Measurements from ENCODE around the gene POU2AF1. TPM values are rescaled to one million over a fixed set of nuclear protein-coding genes. Genes with fewer than 3 reads are reported as not detected.

POU2AF1 gene
- total RNA-seq, 1 experiment from 2014 or later: 7.0 TPM

GRCh38 chr11:111353776-111354600, 25.1 kb downstream of the POU2AF1 start:
- no peak for DNase-seq (ENCODE audit: low spot score)
- in situ Hi-C loops (cut with HindIII; ENCODE audit: low sequenced_read_pairs): no loop called here

GRCh38 chr11:111352935-111353710, 26.0 kb downstream of the POU2AF1 start:
- no peak for DNase-seq (ENCODE audit: low spot score)
- in situ Hi-C loops (cut with HindIII; ENCODE audit: low sequenced_read_pairs): no loop called here

GRCh38 chr11:111352231-111352746, 26.8 kb downstream of the POU2AF1 start:
- in situ Hi-C loops (cut with HindIII; ENCODE audit: low sequenced_read_pairs): no loop called here
- no peak for DNase-seq (ENCODE audit: low spot score)

GRCh38 chr11:111351374-111352055, 27.6 kb downstream of the POU2AF1 start:
- DNase-seq (ENCODE audit: low spot score): no peak
- in situ Hi-C loops (cut with HindIII; ENCODE audit: low sequenced_read_pairs): no loop called here

- DNase-seq (ENCODE audit: low spot score): no peak
- in situ Hi-C loops (cut with HindIII; ENCODE audit: low sequenced_read_pairs): no loop called here
Observed at GRCh38 chr11:111350811-111351210, 28.3 kb downstream of the POU2AF1 start.

- in situ Hi-C loops (cut with HindIII; ENCODE audit: low sequenced_read_pairs): no loop called here
- no peak for DNase-seq (ENCODE audit: low spot score)
Observed at GRCh38 chr11:111349191-111349695, 29.8 kb downstream of the POU2AF1 start.

- no peak for DNase-seq (ENCODE audit: low spot score)
- in situ Hi-C loops (cut with HindIII; ENCODE audit: low sequenced_read_pairs): no loop called here
Observed at GRCh38 chr11:111348147-111348546, 30.9 kb downstream of the POU2AF1 start.

- DNase-seq (ENCODE audit: low spot score): no peak
- in situ Hi-C loops (cut with HindIII; ENCODE audit: low sequenced_read_pairs): no loop called here
Observed at GRCh38 chr11:111347723-111348115, 31.4 kb downstream of the POU2AF1 start.

- DNase-seq (ENCODE audit: low spot score): no peak
- in situ Hi-C loops (cut with HindIII; ENCODE audit: low sequenced_read_pairs): no loop called here
Observed at GRCh38 chr11:111347002-111347722, 31.9 kb downstream of the POU2AF1 start.

- in situ Hi-C loops (cut with HindIII; ENCODE audit: low sequenced_read_pairs): no loop called here
Observed at GRCh38 chr11:111344032-111344431, 35.0 kb downstream of the POU2AF1 start.

GRCh38 chr11:111342329-111342728, 36.7 kb downstream of the POU2AF1 start:
- in situ Hi-C loops (cut with HindIII; ENCODE audit: low sequenced_read_pairs): no loop called here
- DNase-seq (ENCODE audit: low spot score): no peak

More at GRCh38 chr11:111344032-111344431, 35.0 kb downstream of the POU2AF1 start:
- no peak for DNase-seq (ENCODE audit: low spot score)

- DNase-seq (ENCODE audit: low spot score): no peak
- in situ Hi-C loops (cut with HindIII; ENCODE audit: low sequenced_read_pairs): no loop called here
Observed at GRCh38 chr11:111339758-111340388, 39.2 kb downstream of the POU2AF1 start.

- in situ Hi-C loops (cut with HindIII; ENCODE audit: low sequenced_read_pairs): no loop called here
- DNase-seq (ENCODE audit: low spot score): no peak
Observed at GRCh38 chr11:111336582-111337256, 42.4 kb downstream of the POU2AF1 start.

GRCh38 chr11:111336062-111336461, 43.0 kb downstream of the POU2AF1 start:
- no peak for DNase-seq (ENCODE audit: low spot score)
- in situ Hi-C loops (cut with HindIII; ENCODE audit: low sequenced_read_pairs): no loop called here

- DNase-seq (ENCODE audit: low spot score): no peak
- in situ Hi-C loops (cut with HindIII; ENCODE audit: low sequenced_read_pairs): no loop called here
Observed at GRCh38 chr11:111335549-111335948, 43.5 kb downstream of the POU2AF1 start.

GRCh38 chr11:111334532-111335502, 44.3 kb downstream of the POU2AF1 start:
- DNase-seq (ENCODE audit: low spot score): no peak
- in situ Hi-C loops (cut with HindIII; ENCODE audit: low sequenced_read_pairs): no loop called here

Measured in G401 (cell line).